K562 (cell line): Measurements from ENCODE around the gene GPR15.

Experiments
- POLR2A ChIP-seq: fragments of 450-650 bp; conservative IDR thresholded peaks from 2 replicates; pipeline ENCODE4 v1.6.1; 2016
- SMARCC2 ChIP-seq: fragments of 450-650 bp; IDR thresholded peaks from 2 replicates; pipeline ENCODE4 v1.6.1; 2017; ENCODE audit warnings: antibody characterized with exemption, moderate library complexity, mild to moderate bottlenecking, low read depth
- ZBTB26 ChIP-seq: fragments of 450-650 bp; formaldehyde crosslinking; IDR thresholded peaks from 2 replicates; pipeline ENCODE4 v1.4.0; 2022; ENCODE audit warnings: missing genetic modification characterization
- ZKSCAN1 ChIP-seq: fragments of 150-350 bp; IDR thresholded peaks from 2 replicates; pipeline ENCODE4 v1.6.1; 2016; ENCODE audit warnings: low read depth, low read length
- ZNF584 ChIP-seq: fragments of 200-800 bp; sonication (Bioruptor generic); IDR thresholded peaks from 2 replicates; pipeline ENCODE4 v1.6.1; 2016; ENCODE audit warnings: low read depth, mild to moderate bottlenecking, missing genetic modification characterization, missing compliant biosample characterization

DNA sequence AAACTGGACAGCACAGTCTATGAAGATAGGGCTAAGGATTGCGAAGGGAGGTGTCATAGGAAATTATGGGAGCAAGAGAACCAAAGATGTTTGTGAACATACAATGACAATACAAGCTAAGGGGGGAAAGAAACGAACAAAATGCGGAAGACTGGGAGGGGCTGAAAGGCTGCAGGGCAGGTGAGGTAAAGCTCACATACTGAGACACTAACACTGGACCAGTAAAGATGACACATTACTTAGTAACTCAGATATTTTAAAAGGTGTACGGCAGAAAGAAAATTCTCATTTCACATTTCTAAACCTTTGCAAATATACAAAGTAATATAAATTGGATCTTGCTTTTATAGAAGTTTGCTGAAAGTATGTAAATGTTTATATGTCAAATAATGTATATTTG lies 19.2 kb upstream of the GPR15 start:
- TF ChIP-seq POLR2A (no peak), ZBTB26 (CRISPR knock-in tag) (no peak), ZKSCAN1 (no peak), SMARCC2 (no peak), ZNF584 (CRISPR knock-in tag) (no peak)
